ENCODE data around the gene DHX30.

DNA sequence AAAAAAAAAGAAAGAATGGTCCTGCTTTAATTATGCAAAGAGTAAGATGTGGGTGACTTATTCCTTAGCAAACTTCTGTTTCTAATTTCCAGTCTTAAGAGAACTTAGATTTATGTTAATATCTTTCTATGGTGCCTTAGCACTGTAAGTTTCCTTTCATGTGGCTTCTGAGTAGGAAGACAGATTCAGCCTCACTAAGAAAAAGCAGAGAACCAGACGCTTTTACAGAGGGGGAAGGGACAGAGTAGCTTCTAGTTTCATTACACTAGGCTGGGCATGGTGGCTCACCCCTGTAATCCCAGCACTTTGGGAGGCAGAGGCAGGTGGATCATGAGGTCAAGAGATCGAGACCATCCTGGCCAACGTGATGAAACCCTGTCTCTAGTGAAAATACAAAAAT, 95.0 kb downstream of the DHX30 start:
- TF ChIP-seq, protein P1, sequence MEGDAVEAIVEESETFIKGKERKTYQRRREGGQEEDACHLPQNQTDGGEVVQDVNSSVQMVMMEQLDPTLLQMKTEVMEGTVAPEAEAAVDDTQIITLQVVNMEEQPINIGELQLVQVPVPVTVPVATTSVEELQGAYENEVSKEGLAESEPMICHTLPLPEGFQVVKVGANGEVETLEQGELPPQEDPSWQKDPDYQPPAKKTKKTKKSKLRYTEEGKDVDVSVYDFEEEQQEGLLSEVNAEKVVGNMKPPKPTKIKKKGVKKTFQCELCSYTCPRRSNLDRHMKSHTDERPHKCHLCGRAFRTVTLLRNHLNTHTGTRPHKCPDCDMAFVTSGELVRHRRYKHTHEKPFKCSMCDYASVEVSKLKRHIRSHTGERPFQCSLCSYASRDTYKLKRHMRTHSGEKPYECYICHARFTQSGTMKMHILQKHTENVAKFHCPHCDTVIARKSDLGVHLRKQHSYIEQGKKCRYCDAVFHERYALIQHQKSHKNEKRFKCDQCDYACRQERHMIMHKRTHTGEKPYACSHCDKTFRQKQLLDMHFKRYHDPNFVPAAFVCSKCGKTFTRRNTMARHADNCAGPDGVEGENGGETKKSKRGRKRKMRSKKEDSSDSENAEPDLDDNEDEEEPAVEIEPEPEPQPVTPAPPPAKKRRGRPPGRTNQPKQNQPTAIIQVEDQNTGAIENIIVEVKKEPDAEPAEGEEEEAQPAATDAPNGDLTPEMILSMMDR (conservative IDR thresholded peaks at IDR 0.05): no peak
- TF ChIP-seq ZFX (IDR thresholded peaks at IDR 0.05): no peak
